GM19240 (cell line): ENCODE measurements around the gene CABLES1.
"Not testable (repeated sequence)": the region's sequence is repeated elsewhere in the genome, so short reads cannot be mapped to it uniquely, and the experiment has no call there.

Experiments
- DNase-seq: peaks from one replicate; pipeline ENCODE4 v3.0.0; 2011; ENCODE audit warnings: low spot score; ENCODE audit not compliant: insufficient read length

The CABLES1 gene

DNA sequence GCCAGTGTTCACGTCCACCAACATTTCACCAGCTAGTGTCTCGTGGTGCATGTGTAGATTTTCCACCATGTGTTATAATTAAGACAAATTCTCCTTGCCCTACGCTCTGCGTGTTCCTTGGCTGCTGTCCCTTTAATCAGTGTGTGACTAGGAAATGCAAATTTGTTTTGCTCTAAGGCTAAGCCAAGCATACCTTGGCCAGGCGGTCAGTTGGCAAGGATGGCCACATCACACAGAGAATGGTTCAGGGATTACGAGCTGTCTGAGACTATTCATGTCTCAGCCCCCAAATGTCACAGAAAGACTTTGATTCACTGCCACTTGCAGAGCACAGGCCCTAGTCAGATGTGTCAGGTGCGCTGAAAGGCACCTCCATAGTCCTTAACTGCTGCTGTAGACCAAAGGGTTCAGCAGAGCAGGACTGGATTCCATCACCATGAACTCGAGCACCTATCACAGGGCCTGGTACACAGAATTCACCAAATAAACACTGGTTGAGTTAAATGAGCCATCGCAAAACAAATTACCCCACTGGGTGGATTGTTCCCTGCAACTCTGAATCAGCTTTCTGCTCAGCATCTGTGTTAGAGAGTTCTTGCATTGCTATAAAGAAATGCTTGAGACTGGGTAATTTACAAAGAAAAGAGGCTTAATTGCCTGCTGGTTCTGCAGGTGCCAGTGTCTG is 128.4 kb downstream of the CABLES1 start:
- no peak for DNase-seq

DNA sequence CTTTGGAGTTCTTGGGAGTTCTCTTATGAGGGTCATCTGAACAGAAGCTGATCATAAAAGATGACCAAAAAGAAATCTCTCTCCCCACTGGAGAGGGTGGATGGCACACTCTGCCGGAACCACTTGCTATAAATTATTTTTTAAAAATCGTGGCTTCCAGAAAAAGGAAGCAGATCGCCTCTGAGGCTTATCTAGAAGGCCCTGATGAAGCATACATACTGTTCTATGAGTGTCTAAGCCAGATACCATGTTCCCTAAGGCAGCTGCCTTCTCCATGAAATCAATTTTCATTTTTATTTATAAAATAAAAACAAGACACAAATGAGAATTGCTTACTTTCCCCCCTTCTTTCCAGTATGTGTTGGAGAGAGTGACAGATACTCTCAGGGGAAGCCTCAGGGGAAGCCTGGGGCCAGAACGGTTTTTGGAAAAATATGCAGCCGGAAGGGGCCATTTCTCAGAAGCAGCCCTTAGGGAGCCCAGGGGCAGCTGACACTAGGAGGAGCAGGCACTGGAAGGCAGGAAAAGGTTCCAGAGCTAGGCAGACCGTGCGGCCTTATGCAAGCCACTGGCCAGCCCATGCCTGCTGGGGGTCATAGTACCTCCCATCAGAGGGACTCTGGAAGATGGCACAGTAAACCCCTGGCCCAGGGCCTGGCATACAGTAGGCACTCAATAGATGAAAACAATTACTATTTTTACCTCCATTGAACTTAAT is 130.6 kb downstream of the CABLES1 start:
- no peak for DNase-seq

DNA sequence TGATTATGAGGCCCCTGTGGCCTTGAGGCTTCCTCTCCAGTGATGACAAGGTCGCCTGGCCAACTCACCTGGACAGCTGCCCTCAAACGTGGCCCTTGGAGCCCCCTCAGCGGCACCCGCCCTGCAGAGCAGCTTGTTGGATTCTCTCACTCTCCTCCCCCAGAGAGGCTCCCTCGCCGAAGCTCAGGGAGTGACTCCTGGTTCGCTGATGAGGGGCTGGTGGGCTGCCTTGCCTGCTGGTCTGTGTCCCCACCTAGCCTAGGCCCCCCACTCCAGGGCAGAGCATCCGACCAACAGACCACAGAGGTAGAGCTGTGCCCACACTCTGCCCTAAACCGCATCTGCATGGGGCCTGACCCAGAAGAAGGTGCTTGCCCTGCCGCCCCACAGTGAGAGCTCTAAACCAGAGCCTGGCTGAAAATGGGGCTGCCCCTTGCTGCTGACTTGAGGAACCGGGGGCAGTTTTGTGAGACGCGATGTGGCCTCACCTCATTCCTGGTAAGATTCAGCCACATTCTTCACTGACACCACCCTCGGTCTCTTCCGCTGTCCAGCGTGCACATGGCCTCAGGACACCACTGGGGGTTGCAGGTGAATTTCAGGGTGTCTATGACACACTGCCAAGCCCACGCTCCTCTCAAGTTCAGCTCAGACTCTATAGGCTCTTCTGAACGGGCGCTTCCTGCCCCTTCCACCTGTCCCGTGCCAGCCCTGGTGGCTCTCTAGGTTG is 131.6 kb downstream of the CABLES1 start:
- DNase-seq: no peak

DNA sequence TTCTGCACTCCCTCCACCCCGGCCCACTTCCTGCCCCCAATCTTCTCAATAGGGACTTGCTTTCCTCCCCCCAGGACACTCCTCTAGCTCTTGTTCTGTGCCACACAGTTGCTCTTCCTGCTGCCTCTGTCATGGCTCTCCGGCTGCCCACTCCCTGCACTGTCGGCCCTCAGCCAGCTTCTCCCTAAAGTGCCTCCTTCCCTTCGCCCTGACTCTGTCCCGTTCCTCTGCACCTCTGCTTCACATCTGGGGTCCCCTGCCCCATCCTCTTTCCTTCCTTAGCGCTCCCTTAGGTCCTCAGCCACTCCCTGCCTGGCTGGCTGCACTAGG is 132.1 kb downstream of the CABLES1 start:
- DNase-seq: no peak

DNA sequence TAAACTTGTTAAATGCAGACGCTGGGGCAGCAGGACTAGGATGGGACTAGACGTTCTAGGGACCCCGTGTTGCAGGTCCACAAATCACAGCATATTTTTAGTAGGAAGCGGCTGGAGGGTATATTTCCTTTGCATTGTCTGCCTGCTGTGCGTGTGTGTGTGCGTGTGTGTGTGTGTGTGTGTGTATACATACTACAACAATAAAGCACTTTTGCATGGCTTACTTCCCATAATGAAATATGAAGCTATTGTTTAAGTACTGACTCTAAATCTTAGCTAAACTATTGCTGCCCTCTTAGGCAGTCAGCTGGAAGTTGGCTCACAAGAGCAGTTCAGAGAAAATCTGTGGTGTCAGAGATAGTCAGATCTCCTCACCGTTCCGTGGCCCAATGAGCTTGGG is 133.4 kb downstream of the CABLES1 start:
- DNase-seq: no peak

DNA sequence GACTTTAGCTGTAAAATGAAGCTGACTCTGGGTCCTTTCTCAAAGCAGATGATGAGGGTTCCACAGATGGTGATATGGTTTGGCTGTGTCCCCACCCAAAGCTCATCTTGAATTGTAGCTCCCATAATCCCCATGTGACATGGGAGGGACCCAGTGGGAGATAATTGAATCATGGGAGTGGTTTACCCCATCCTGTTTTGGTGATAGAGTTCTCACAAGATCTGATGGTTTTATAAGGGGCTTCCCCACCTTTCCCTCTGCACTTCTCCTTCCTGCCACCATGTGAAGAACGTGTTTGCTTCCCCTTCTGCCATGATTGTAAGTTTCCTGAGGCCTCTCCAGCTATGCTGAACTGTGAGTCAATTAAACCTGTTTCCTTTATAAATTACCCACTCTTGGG is 133.8 kb downstream of the CABLES1 start:
- not testable (repeated sequence) for DNase-seq

GRCh38 chr18:23269928-23270327 is 134.6 kb downstream of the CABLES1 start:
- no peak for DNase-seq

DNA sequence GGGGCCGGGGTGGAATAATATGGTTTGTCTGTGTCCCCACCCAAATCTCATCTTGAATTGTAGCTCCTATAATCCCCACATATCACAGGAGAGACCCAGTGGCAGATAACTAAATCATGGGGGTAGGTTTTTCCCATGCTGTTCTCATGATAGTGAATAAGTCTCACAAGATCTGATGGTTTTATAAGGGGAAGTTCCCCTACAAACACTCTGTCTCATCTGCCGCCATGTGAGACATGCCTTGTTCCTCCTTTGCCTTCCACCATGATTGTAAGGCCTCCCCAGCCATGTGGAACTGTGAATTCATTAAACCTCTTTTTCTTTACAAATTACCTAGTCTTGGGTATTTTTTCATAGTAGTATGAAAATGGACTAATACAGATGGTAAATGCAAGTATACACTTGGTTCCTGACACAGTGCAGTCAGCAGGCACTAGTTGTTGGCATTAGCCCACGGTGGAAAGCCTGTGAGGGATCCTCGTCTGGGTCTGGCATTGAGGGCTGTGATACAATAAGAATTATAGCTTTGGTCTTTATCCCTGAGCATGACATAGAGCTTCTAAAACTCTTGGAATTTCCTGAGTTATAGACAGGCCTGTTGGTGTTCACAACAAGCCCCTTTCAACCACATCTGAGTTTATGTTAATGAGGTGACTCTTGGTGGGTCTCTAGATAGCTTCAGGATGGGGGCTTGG is 135.8 kb downstream of the CABLES1 start:
- DNase-seq: no peak

DNA sequence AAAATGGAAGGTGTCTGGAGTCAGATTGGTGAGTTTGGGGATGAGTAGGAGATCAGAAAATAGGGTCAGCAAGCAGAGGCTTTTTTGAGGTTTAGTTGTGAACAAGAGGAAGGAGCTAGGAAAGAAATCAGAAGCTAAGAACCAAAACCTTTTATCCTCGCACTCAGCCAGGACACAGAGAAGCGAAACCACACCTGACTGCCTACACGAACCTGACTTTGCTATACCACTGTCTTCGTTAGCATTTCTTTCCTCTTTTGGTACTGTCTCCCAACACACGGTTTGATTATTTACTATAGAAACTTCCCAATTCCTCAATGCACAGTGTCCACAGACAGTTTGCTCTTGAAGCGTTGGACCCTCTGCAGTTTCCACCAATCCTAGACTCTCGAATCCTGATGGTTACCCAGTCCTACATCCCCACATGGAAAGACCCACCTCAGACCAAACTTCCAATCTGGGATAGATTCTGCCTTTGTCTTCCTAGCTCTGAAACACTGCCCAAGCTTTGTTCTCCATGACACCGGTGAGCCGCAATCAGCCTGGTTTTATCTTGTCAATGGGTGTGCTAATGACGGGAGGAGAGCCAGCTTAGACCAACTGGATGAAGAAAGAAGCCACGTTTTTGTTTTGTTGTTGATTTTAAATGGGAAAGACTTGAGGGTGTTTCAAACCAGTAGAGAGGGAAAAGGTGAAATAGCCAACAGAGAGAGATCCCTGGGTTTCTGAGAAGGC is 137.4 kb downstream of the CABLES1 start:
- no peak for DNase-seq

- DNase-seq: no peak
Observed at GRCh38 chr18:23273443-23273966, 138.2 kb downstream of the CABLES1 start.

DNA sequence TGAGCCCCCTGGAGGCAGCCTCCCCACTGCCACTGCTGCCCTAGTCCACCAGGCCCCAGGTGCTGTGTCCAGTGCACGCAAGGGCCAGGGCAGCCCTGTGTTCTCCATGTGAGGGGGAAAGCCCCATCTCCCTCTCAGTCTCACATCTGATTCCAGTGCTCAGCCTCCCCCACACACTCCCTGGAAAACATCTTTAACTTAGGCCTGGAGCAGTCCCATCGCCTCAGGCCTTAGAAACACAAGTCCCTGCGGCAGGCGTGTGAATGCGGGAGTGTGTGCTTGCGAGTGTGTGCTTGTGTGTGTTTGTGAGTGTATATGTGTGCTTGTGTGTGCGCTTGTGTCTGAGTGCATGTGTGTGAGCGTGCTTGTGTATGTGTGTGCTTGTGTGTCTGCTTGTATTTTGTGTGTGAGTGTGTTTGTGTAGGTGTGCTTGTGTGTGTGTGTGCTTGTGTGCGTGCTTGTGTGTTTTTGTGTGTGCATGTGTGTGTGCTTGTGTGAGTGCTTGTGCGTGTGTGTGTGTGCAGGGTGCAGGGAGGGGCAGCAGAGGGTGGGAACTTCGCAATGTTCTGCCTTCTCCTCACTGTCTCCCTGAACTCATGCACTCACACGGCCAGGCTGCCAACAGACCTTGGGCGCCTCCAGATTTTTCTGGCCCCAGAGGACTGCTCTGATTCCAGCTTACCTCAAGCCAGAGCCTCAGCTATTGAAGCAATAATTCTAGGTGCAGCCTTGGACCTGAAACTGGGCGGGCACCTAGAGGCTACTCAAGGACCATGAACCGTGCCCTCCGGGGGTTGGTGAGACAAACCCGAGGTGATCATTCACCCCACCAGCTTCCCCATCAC is 139.6 kb downstream of the CABLES1 start:
- DNase-seq: no peak

DNA sequence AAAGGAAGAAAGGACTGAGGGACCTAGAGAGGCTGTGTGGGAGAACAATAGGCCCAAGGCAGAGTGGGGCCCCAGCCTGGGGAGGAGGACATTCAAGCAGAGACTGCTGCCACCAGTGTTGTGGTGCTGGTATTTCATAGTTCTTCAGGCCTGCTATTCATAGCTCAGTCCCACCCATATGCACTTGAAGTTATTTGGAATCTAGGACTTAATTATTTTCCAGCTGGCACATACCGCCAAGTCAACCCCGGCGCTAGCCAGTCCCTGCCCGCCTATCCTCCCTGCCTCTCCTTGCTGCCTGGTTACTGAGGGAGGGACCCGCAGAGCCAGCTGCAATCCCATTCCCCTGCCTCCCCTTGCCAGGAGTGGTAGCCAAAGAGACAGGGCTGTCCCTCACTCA is 141.2 kb downstream of the CABLES1 start:
- no peak for DNase-seq

GRCh38 chr18:23277399-23277798 is 142.1 kb downstream of the CABLES1 start:
- no peak for DNase-seq

DNA sequence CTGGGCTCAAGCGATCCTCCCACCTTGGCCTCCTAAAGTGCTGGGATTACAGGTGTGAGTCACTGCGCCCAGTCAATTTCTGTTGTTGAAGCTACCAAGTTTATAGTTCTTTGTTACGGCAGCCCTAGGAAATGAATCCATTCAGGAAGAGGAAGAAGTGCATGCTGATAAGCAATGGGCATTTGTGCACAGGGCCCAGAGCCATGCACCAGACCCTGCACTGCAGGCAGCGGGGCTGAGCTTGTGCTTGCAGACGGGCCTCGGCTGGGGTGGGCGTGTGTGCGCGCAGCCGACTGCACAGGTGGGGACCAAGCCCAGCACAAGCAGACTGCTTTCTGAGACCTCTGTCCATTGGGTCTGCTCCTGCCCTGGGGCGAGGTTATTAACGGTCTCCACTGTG is 144.6 kb downstream of the CABLES1 start:
- no peak for DNase-seq

GRCh38 chr18:23280844-23281243 is 145.6 kb downstream of the CABLES1 start:
- DNase-seq: no peak

GRCh38 chr18:23281626-23282436 is 146.5 kb downstream of the CABLES1 start:
- no peak for DNase-seq

DNA sequence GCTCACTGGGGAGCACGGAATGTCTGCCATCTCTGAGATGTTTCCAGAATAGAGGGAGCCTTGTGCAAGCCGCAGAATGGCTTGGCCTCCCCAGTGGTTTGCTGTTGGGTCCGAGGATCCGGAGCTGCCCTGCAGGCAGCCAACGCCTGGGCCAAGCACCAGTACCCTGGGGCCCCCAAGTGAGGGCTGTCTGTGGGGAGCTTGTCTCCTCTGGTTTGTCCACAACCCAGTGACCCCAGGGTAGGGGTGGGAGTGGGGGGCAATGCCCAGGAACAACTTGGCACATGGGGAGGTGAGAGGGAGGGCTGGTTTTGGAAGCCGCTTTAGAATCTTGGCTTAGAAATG is 147.1 kb downstream of the CABLES1 start:
- no peak for DNase-seq

- no peak for DNase-seq
Observed at GRCh38 chr18:23283916-23284430, 148.7 kb downstream of the CABLES1 start.

DNA sequence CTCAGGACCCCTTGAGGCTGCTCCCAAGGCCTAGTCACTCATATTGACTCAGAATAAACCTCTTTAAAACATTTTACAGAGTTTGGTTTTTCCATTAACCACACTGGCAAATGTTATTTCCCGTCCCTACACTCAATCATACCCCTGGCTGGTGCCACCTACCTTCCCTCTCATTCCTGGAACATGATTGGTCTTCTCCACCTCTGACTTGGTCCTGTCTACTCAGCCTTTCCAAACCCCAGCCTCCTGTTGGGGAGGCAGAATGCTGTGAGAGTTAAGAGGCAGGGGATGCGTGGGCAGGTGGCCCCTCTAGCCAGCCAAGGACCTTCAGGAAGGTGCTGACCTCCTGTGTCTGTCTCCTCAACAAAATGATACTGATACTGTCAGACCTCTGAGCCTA is 149.3 kb downstream of the CABLES1 start:
- DNase-seq: no peak
